Left ventricle myocardium superior (tissue), 1 donor: Measurements from ENCODE around the gene CD4. TPM values are rescaled to one million over a fixed set of nuclear protein-coding genes. Genes with fewer than 3 reads are reported as not detected.

ENCODE experiments used
- ATAC-seq: fragments of 200-7000 bp; cut with Tn5 transposase; one replicate; pipeline ENCODE4 v1.9.1; 2020; ENCODE audit warnings: mild to moderate bottlenecking, moderate library complexity
- DNase-seq: peaks from one replicate; pipeline ENCODE4 v3.0.0-alpha.2; 2020
- intact Hi-C: fragments of 100-400 bp; cut with micrococcal nuclease; formaldehyde crosslinking; loops from one replicate; pipeline ENCODE4 v1.11.0; 2022
- total RNA-seq: library from RNA; stranded (reverse); fragmentation: NEBNext Ultra II Directional; extraction: Animal tissue kit (Norgen Biotek cat#: 25700); gene quantifications from one replicate; pipeline ENCODE4 v1.2.1, GENCODE V29; 2021
- donor health status: DM: no; HTN: yes; CAD: no; lungs with severe emphysema.

CD4 gene
- total RNA-seq, 1 donor from 2014 or later: 8.4 TPM

- DNase-seq (no peak), ATAC-seq (no peak)
- intact Hi-C loops: no loop called here
Measured at GRCh38 chr12:6834873-6835272, 45.5 kb downstream of the CD4 start.

GRCh38 chr12:6836851-6837250 is 47.5 kb downstream of the CD4 start:
- DNase-seq (peak; percentile 24), ATAC-seq (no peak)
- intact Hi-C loops: no loop called here

- intact Hi-C loops: no loop called here
- DNase-seq: peak; percentile 23
- no peak for ATAC-seq
Measured at GRCh38 chr12:6837370-6838060, 48.2 kb downstream of the CD4 start.

GRCh38 chr12:6838854-6839253 is 49.5 kb downstream of the CD4 start:
- DNase-seq (peak; percentile 24), ATAC-seq (no peak)

GRCh38 chr12:6839482-6840201 is 50.3 kb downstream of the CD4 start:
- ATAC-seq (no peak), DNase-seq (peak; percentile 20)
- intact Hi-C loops: no loop called here

More at GRCh38 chr12:6838854-6839253, 49.5 kb downstream of the CD4 start:
- intact Hi-C loops: no loop called here

- ATAC-seq: peak; percentile 8
- intact Hi-C loops: no loop called here
- no peak for DNase-seq
Measured at GRCh38 chr12:6840330-6840729, 51.0 kb downstream of the CD4 start.

- intact Hi-C loops: no loop called here
- peak; percentile 80 for ATAC-seq
- DNase-seq: peak; percentile 76
Measured at GRCh38 chr12:6840761-6841515, 51.6 kb downstream of the CD4 start, which contains the start of gene GNB3. Gene GNB3 (plus strand): TSS chr12:6840925. CDS start chr12:6841288, 363 bp downstream.

- intact Hi-C loops: no loop called here
- ATAC-seq: no peak
- DNase-seq: no peak
Measured at GRCh38 chr12:6842075-6842474, 52.7 kb downstream of the CD4 start.

- ATAC-seq: no peak
- intact Hi-C loops: no loop called here
Measured at GRCh38 chr12:6843118-6843902, 54.0 kb downstream of the CD4 start.

GRCh38 chr12:6845395-6845794 is 56.1 kb downstream of the CD4 start:
- no peak for ATAC-seq
- no peak for DNase-seq
- intact Hi-C loops: no loop called here

More at GRCh38 chr12:6843118-6843902, 54.0 kb downstream of the CD4 start:
- DNase-seq: no peak

- DNase-seq (no peak), ATAC-seq (no peak)
- intact Hi-C loops: no loop called here
Measured at GRCh38 chr12:6846316-6846869, 57.1 kb downstream of the CD4 start.

- intact Hi-C loops: no loop called here
- ATAC-seq (no peak), DNase-seq (no peak)
Measured at GRCh38 chr12:6847676-6848075, 58.3 kb downstream of the CD4 start.

- intact Hi-C loops: no loop called here
- ATAC-seq (no peak), DNase-seq (no peak)
Measured at GRCh38 chr12:6849427-6849826, 60.1 kb downstream of the CD4 start.

- intact Hi-C loops: no loop called here
- ATAC-seq: no peak
- no peak for DNase-seq
Measured at GRCh38 chr12:6849976-6850560, 60.7 kb downstream of the CD4 start.

- intact Hi-C loops: no loop called here
- no peak for ATAC-seq
- DNase-seq: no peak
Measured at GRCh38 chr12:6850796-6851152, 61.4 kb downstream of the CD4 start.

GRCh38 chr12:6851153-6851920 is 62.0 kb downstream of the CD4 start, which contains the start of gene CDCA3:
Gene CDCA3 (minus strand): TSS chr12:6851286. CDS start chr12:6850952, 334 bp downstream.
- DNase-seq (peak; percentile 94), ATAC-seq (peak; percentile 79)
- intact Hi-C loops: no loop called here

GRCh38 chr12:6851921-6852650 is 62.8 kb downstream of the CD4 start, which contains the start of gene USP5:
Gene USP5 (plus strand): TSS chr12:6852150. CDS start chr12:6852180, 30 bp downstream.
- DNase-seq: peak; percentile 99
- intact Hi-C loops: no loop called here
- peak; percentile 90 for ATAC-seq
